Measurements from ENCODE around the gene PIK3CG.
"Not testable (repeated sequence)": the region's sequence is repeated elsewhere in the genome, so short reads cannot be mapped to it uniquely, and the experiment has no call there.

Gene PIK3CG

GRCh38 chr7:106891548-106892410 is 26.7 kb downstream of the PIK3CG start:
- DNase-seq, result no peak

- no peak for DNase-seq
Observed at GRCh38 chr7:106893591-106893990, 28.5 kb downstream of the PIK3CG start.

DNA sequence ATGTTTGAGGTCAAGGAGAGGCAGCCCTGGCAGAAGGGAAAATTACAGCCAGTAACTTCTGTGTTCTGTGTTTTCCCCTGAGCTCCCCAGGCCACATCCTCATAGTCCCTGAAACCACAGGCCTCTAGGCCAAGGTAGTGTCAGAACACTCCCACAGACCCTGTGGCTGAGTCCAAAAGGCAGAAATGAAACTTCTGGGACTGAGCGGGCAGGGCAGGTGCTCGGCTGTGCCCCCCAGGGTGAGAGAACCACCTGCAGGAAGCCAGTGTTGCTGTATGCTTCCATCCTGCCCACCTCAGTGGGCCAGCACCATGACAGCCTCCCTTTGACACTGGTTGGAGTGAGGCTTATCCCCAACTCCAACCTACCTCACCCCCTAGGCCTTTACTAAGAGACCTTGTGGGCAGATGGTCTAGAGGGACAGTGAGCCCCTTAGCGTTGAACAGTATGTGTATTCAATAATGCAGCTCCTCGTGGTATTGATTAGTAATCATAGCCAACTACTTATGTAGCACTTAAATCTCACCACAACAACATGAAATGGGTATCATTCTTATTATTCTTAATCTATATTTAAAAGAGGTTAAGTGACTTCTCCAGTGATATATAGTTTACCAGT is 30.3 kb downstream of the PIK3CG start:
- no peak for DNase-seq

DNA sequence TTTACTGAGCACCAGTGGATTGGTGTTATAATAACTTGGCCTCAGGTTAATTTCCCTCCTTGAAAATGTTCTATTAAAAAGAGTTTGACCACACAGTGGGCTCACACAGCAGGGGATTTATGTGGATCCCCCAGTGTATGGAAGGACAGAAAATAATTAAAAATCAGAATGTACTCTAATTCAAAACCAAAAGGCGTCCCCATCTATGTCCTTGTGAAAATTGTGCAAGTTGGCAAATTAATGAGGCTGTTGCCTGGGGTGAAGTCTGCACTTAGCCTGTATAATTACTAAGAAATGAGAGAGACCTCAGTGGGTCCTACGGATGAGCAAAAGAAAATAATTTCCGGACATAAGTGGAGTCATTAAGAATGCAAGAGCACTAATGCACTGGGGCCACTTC is 31.1 kb downstream of the PIK3CG start:
- DNase-seq, result no peak

DNA sequence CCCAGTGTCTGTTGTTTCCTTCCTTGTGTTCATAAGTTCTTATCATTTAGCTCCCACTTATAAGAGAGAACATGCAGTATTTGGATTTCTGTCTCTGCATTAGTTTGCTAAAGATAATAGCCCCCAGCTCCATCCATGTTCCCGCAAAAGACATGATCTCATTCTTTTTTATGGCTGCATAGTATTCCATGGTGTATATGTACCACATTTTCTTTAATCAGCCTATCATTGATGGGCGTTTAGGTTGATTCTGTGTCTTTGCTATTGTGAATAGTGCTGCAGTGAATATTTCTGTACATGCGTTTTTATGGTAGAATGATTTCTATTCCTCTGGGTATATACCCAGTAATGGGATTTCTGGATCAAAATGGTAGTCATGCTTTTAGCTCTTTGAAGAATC is 32.5 kb downstream of the PIK3CG start:
- DNase-seq, result not testable (repeated sequence)

DNA sequence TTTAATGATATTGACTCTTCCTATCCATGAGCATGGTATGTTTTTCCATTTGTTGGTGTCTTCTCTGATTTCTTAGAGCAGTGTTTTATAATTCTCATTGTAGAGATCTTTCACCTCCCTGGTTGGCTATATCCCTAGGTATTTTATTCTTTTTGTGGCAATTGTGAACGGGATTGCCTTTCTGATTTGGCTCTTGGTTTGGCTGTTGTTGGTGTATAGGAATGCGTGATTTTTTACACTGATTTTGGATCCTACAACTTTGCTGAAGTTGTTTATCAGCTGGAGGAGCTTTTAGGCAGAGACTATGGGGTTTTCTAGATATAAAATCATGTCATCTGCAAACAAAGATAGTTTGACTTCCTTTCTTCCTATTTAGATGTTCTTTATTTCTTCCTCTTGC is 33.9 kb downstream of the PIK3CG start:
- DNase-seq, result not testable (repeated sequence)

DNA sequence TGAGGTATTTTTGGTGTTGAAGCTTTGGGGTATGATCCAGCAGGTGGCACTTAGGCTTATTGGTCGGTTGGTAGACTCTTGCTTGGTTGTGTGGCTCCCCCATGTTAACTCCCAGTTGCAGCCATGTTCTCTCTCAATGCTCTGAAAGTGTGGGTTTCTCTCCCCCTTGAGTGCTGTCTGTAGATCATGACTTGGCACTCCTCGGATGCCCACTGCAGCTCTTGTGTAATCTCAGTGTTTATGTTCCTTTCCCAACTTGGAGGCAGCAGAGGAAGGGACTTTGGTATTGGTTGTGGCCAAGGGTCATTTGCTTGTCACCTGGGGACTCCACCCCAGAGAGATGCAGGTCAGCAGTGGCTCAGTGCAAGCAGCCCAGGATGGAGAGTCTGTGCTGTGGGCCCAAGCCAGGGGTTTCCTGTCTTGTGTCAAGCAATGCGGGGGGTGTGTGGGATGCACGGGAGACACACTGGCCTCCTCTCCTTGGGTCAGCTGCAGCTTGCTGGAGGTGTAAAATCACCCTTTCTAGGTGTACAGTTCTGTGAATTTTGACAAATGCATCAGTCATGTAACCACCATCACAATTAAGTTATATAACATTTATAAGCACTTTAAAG is 36.9 kb downstream of the PIK3CG start:
- no peak for DNase-seq

DNA sequence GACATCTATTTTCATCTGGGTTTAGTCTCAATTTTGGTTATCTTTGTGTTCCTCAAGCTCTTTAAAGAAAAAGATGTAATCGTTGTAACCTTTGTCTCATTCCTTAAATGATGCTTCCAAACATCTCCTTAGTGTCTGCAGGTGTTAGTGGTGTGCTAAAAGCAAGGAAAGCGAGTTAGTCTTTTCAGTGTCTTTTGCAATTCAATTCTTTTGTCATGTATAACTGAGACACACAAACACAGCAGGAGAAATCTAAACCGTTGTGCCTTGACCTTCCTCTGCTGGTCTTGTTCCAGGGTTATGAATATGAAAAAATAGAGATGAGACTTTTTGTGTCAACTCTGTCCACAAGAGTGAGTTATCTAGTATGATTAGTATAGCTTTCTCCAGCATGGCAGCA is 40.7 kb downstream of the PIK3CG start:
- DNase-seq, result no peak

- DNase-seq, result no peak
Observed at GRCh38 chr7:106911959-106912358, 46.9 kb downstream of the PIK3CG start.

DNA sequence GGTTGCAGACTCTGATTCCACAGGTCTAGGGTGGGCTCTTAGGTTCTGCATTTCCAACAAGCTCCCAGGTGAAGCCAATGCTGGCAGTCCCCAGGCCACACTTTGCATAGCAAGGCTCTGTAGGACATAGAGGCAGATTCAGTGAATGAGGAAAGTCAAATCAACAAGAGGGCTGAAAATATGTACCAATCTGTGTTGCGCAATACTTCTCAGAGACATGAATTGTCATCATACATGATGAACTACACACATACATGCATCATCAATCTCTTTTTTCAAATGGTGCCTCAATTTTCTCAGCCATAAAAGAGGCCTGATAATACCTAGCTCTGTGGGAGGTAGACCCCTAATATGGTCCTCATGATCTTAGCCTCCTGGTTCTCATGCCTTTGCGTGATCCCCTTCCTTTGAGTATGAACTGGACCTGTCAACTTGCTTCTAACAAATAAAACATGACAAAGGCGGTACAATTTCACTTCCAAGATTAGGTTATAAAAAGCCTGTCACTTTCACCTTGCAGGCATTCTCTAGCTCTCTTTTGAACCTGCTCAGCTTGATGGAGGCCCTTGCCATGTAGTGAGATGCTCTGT is 49.0 kb downstream of the PIK3CG start:
- no peak for DNase-seq

- DNase-seq, result no peak
Observed at GRCh38 chr7:106915407-106915806, 50.3 kb downstream of the PIK3CG start.

DNA sequence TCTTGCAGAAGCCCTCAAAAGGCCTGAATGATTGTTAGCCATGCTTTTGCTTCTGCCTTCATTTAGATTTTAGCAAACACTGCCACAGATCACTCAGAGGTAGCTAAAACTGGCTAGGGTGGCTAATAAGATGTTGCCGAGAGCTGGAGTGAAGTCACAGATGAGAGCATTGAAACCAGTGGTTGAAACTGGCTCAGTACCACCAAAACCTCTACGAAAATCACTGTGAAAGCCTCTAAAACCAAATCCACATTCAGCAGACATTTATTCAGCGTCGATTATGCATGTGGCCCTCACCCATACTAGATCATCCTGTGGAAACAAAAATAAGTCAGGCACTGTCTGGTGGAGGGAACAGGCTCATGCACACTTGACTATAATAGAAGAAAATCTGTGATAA is 50.8 kb downstream of the PIK3CG start:
- DNase-seq, result no peak

DNA sequence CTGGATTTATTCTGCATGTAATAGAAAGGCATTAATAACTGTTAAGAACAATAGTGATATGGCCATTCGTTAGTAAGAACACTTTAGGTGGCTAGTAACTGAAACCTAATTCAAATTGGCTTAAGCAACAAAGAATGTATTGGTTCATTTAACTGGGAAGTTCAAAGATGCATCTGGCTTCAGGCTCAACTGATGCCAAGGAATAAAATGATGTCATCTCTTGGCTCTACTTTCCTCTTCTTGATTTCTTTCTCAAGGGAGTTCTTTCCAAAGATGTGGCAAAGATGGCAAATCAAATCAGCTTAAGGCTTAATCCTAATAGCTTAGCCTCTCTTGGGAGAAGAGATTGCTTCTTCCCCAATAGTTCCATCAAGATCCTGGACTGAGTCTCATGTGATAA is 51.6 kb downstream of the PIK3CG start:
- no peak for DNase-seq

DNA sequence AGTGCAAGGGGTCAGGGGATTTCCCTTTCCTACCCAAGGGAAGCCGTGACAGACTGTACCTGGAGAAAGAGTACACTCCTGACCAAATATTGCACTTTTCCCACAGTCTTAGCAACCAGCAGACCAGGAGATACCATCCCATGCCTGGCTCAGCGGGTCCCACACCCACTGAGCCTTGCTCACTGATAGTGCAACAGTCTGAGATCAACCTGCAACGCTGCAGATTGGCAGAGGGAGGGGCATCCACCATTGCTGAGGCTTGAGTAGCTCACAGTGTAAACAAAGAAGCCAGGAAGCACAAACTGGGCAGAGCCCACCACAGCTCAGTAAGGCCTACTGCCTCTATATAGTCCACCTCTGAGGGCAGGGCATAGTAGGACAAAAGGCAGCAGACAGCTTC is 53.9 kb downstream of the PIK3CG start:
- DNase-seq, result no peak

- not testable (repeated sequence) for DNase-seq
Observed at GRCh38 chr7:106924468-106924867, 59.4 kb downstream of the PIK3CG start.

DNA sequence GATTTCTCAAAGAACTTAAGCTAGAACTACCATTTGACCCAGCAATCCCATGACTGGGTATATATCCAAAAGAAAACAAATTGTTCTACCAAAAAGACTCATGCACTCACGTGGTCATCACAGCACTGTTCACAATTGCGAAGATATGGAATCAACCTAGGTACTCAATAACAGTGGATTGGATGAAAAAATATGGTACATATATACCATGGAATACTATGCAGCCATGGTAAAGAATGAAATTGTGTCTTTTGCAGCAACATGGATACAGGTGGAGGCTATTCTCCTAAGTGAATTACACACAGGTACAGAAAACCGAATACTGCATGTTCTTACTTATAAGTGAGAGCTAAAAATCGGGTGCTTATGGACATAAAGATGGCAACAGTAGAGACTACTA is 61.8 kb downstream of the PIK3CG start:
- no peak for DNase-seq

DNA sequence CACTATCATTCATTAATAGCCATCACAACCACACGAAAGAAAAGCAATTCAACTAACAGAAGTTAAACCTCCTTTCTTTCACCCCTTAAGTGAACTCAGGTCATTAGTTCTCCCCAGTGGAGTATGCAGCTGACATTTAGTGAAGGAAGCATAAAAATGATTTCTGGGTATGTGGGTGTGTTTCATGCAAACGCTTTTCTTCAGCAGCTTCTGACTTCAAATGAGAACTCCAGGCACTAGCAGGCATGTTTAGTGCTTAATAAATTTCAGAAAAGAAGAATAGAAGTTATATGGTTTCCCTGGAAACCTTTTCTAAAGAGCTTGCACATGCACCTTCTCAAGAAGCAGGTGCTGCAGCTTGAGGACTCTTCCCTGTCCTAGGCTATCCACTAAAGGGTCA is 62.5 kb downstream of the PIK3CG start:
- no peak for DNase-seq

DNA sequence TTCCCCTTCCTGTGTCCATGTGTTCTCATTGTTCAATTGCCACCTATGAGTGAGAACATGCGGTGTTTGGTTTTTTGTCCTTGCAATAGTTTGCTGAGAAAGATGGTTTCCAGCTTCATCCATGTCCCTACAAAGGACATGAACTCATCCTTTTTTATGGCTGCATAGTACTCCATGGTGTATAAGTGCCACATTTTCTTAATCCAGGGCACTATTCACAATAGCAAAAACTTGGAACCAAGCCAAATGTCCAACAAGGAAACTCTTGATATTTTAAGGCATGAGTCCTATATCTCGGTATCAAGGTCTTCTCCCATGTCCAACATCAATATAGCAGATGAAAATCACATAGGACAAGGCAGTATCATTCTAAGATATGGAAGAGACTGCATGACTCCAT is 64.5 kb downstream of the PIK3CG start:
- not testable (repeated sequence) for DNase-seq

DNA sequence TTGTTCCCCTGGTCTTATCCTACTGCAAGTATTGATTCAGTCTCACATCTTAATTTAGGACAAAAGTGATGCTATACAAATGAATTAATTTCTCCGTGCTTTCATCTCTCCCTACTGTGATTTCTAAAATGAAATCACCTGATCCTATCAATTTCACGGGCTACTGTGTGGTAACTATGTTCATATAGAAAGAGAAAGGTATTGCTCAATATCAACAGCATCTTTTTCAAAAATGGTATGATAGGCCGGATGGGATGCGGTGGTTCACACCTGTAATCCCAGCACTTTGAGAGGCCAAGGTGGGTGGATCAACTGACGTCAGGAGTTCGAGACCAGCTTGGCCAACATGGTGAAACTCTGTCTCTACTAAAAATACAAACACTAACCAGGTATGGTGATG is 71.2 kb downstream of the PIK3CG start:
- no peak for DNase-seq

DNA sequence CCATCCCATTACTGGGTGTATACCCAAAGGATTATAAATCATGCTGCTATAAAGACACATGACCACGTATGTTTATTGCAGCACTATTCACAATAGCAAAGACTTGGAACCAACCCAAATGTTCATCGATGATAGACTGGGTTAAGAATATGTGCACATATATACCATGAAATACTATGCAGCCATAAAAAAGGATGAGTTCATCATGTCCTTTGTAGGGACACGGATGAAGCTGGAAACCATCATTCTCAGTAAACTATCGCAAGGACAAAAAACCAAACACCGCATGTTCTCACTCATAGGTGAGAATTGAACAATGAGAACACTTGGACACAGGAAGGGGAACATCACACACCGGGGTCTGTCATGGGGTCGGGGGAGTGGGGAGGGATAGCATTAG is 73.0 kb downstream of the PIK3CG start:
- DNase-seq, result not testable (repeated sequence)

DNA sequence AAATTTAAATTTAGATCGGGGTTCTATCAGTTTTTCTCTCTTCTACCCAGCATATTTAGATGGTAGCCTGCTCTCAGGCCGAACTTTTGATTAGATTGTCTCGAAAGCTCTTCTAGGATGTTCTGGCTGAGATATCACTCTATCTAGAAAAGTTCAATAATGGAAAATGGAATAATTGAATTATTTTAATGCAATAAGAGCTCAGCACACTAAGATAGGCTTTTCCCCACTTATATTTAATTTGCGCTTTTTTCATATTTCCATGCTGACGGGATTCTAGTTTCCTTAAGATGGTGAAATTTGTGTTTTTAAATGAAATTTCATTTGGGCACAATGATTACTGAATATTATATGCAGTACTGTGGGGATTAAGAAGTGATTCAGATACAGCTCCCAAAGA is 73.7 kb downstream of the PIK3CG start:
- DNase-seq, result no peak

- no peak for DNase-seq
Observed at GRCh38 chr7:106944035-106944665, 79.1 kb downstream of the PIK3CG start.

DNA sequence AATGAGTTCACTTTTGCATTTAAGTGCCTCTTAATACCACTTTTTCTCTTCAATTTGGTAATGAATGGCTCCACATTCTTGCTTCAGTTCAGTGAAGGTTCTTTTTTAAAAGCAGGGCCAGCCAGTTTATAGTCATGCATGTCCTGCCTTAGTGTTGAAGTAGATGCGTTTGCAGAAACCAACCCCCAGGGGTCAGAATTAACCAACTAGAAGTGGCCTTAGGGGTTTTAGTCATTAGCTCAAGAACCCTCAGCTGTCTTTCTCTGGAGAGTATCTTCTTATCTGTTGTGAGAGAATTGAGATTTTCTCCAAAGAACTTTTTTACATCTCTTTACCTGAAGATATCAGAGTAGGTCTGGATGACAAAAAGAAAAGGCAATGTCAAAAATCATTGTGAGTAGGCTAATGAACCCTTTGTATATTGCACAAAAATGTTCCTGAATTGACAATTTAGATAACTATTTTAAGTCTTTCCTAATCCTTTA is 82.2 kb downstream of the PIK3CG start:
- peak; percentile 6 for DNase-seq

Data from NCI-H524 treated with DMSO at 0.1 percent for 48 hours (cell line).